NOMO-1 treated with dmso at 0.1 percent for 144 hours (cell line): Measurements from ENCODE around the gene SLC25A3.
"Not testable (repeated sequence)": the region's sequence is repeated elsewhere in the genome, so short reads cannot be mapped to it uniquely, and the experiment has no call there.

Experiments
- DNase-seq: peaks from one replicate; lab custom pipeline; 2025; ENCODE audit not compliant: unreplicated experiment; lab: John Stamatoyannopoulos, UW

Gene SLC25A3

DNA sequence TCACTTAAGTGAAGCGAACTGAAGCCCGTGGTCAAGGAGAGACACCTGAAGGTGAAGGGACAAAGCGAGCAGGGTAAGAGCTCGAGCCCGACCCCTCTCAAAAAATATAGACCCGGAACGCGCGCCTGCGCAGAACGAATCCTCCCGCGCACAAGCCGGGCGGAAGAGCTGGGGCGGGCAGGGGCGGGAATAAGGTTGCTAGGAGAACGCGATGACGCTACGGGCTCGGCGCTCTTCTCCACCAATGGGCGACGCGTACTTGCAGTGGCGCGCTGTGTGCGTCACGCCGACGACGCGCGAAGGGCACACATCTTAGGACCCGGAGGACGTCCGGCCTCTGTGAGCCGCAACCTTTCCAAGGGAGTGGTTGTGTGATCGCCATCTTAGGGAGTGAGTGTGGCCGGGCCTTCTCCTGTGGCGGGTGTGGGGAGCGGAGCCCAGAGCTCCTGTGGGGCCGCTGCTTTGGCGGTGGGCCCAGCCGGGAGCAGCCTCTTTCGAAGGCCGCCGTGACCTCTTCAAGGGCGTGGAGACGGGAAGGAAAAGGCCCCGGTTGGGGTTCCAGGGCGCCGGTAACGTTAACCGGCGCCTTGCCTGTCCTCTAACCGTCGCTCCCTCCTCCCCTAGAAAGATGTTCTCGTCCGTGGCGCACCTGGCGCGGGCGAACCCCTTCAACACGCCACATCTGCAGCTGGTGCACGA is at the start of gene SLC25A3:
SLC25A3 (plus strand) TSS at position 336 of the 699 bp plus-strand sequence; CDS start at position 629, 293 bp downstream.
- peak; percentile 90 for DNase-seq

DNA sequence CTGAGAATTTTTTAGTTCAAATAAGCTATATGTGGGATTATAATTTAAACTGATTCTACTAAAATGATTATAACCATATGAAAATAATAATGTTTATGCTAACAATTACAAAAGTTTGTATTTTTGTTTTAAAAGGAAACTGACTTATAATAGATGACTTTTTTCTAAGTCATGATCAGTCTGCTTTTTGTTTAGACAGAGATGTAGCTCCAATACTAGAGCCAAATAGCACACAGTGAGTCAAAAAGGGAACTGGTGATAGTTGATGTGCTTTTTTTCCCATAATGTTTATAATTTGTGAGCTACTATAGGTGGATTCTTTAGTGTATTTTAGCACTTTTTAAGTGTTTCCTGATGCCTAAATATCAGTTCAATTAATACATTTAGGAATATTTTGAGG is 49.8 kb upstream of the SLC25A3 start:
- DNase-seq: no peak

- no peak for DNase-seq
Measured at GRCh38 chr12:98544751-98545150, 48.7 kb upstream of the SLC25A3 start.

DNA sequence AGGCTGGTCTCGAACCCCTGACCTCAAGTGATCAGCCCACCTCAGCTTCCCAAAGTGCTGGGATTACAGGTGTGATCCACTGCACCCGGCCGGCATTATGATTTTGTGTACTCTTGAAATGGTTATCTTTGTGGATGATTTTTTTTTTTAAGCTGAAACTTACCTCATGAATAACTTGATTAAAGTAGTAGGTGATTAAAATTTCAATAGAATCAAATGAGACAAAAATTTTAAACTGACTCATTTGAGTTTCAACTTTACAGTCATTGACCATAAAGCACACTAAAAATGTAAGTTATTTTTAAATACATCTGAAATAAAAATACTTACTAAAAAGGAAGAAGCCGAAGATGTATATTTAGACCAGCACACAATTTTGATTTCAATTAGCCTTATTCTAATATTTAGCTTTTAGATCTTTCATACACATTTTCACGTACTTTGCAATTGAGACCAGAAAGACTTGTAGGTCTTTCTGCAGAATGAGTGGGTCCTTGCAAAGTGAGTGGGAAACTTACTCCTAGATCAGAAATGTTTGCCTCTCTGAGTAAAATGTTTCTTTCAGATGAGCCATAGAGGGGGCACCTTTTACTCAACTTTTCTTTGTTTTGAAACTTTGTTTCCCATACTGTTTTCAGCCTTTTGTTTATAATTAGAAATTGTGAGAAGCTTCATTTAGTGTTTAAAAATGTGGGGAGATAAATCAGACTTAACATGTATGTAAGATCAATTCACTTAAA is 43.9 kb upstream of the SLC25A3 start:
- DNase-seq: no peak

DNA sequence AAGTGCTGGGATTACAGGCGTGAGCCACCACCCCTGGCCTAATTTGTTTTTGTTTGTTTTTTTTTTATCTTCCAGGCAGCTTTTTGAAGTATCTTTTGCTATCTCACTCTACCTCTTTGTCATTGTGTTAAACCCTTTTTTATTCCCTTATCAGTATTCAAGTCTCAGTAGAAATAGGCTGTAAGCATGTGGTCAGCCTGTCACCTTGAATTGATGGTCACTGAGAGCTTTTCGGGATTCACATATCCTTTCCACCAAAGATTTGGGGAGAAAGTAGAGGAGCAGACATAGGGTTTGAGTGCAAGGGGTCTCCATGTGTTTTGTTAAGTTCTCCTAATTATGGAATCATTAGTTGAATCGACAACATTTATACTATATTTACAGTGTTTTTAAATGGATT is 41.7 kb upstream of the SLC25A3 start:
- DNase-seq: no peak

GRCh38 chr12:98558097-98558496 is 35.4 kb upstream of the SLC25A3 start:
- not testable (repeated sequence) for DNase-seq

- no peak for DNase-seq
Measured at GRCh38 chr12:98559666-98560065, 33.8 kb upstream of the SLC25A3 start.

DNA sequence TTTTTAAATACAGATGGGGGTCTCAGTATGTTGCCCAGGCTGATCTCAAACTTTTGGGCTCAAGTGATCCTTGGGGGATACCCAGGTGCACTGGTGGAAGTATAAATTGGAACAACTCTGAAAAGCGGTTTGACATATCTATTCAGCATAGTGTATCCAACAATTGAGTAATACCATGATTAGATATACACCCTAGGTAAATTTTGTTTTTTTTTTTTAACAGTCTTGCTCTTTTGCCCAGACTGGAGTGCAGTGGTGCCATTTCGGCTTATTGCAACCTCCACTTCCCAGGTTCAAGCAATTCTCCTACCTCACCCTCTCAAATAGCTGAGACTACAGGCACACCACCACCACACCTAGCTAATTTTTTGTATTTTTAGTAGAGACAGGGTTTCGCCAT is 31.6 kb upstream of the SLC25A3 start:
- DNase-seq: no peak

DNA sequence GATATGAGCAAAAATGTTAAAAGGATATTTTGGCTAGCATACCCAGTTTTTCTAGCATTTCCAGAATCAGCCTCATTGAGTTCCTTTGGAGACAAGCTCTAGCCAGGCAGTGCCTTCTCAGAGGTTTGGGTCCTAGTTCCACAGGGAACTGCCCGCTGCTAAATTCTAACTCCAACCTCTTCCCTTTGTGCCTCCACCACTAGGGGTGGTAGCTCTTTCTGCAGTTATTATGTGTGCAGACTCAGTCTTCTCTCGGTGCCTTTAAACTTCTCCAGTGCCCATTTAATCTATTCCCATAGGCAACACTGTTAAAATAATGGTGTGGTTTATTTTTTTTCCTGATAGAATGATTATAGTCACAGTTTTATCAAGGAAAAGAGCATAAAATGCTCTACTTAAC is 21.5 kb upstream of the SLC25A3 start:
- no peak for DNase-seq

- no peak for DNase-seq
Measured at GRCh38 chr12:98574110-98574509, 19.4 kb upstream of the SLC25A3 start.

DNA sequence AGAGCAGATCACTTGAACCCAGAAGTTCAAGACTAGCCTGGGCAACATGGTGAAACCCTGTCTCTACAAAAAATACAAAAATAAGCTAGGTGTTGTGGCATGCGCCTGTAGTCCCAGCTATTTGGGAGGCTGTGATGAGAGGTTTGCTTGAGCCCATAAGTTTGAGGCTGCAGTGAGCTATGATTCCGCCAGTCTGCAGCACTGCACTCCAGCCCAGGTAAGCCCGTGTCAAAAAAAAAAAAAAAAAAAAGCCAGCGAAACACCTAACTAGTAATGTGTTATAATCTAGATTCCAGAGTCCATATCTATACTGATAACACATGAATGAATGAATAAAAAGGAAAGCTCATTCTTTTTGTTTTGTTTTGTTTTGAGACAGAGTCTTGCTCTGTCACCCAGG is 18.5 kb upstream of the SLC25A3 start:
- no peak for DNase-seq

GRCh38 chr12:98576795-98577194 is 16.7 kb upstream of the SLC25A3 start:
- not testable (repeated sequence) for DNase-seq

DNA sequence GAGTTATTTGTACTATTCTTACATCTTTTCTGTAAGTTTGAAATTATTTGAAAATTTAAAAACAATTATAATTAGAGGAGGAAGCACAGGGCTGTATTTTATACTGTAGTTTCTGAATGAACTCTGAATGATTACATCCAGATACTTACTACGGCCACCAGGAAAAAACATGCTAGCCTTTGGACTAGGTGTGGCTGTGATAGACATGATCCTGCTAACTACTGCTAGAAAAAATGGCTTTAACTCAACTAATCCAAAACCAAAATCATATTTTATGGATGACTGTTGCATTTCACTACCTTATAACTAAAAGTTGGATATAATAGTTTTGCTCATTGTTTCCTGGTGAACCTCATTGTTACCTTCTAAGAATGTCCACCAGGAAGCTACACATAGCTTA is 15.1 kb upstream of the SLC25A3 start:
- DNase-seq: no peak

DNA sequence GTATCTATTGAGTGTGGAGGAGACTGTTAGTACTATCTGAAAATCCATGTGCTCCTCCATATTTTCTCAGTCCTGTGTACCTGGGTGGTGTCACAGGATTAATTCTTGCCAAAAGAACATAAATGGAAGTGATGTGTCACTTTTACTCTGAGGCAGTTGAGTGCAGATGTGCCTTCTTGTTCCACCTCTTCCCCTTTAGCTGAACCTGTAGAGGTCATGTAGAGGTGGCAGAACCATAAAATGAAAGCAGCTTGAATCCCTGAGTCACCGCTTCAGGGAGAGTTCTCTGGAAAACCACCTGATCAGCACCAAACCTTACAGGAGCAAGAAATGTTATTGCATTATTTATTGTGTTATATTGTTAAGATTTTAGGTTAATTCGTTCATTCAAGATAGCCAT is 14.7 kb upstream of the SLC25A3 start:
- no peak for DNase-seq

DNA sequence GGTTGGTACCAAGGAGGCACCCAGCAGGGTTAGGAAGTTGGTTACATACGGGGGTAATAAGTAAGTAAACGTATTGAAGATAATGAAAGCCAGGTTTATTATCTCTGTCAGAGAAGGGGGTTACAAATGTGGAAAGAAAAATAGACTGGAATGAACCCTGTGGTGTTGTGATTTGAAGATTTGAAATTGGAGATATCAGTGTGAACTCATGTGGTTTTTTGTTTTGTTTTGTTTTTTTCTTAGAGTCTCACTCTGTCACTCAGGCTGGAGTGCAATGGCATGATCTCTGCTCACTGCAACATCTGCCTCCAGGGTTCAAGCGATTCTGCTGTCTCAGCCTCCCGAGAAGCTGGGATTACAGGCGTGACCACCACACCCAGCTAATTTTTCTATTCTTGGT is 14.1 kb upstream of the SLC25A3 start:
- no peak for DNase-seq

DNA sequence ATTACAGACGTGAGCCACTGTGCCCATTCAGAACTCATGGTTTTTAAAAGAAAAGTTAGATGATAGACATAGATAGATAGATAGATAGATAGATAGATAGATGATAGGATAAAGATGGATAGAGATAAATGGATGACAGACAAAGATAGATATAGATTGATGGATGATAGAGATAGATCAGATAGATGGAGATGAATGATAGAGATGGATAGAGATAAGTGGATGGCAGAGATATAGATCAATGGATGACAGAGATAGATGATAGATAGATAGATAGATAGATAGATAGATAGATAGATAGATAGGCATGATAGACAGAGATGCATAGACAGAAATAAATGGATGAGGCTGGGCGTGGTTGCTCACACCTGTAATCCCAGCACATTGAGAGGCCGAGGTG is 13.7 kb upstream of the SLC25A3 start:
- DNase-seq: no peak

- DNase-seq: no peak
Measured at GRCh38 chr12:98580695-98581094, 12.8 kb upstream of the SLC25A3 start.

DNA sequence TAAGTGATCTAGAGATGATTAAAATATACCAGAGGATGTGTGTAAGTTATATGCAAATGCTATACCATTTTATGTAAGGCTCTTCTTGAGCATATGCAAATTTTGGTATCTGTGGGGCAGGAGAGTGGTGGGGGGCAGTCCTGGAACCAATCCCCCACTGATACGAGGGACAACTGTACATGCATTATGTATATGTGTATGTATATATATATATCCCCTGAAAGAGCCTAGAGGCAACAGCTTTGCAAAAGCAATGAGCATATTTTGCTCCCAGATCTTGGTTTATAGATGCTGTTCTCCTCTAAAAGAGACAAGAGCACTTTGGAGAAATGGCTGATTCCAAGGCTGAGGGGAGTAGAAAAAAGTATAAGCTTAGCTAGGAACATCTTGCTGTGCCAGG is 12.4 kb upstream of the SLC25A3 start:
- DNase-seq: no peak

DNA sequence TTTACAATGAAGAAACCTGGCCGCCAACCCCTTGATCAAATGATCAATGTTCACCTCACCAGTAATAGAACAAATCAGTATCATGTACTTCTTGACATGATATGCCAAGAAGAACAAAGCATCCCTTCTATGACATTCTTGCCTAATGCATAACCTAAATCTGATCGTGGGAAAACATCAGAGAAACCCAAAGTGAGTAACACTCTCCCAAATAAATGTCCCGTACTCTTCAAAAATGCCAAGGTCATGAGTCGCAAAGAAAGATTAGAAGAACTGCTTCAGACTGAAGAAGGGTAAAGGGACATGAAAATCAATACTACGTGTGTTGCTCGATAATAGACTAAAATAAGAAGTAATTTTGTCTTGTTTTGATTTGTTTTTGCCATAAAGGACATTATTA is 11.4 kb upstream of the SLC25A3 start:
- DNase-seq: no peak

DNA sequence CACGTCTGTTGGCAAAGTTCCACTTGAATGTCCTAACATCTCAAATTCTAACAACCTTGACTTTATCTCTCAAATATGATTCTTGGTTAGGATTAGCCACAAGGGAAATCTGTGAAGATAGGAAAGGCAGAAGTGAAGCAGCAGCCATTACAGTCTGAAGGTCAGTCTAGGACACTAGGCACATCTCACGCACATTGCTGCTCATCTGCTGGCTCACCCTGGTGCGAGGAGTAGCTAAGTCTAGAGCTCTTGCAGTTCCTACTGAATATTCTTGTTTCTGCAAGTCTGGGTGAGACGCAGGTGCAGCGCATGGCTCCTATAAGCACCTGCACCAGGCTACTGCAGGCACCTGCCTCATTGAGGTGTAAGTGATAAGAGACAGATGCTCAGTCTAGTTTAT is 6.4 kb upstream of the SLC25A3 start:
- no peak for DNase-seq

DNA sequence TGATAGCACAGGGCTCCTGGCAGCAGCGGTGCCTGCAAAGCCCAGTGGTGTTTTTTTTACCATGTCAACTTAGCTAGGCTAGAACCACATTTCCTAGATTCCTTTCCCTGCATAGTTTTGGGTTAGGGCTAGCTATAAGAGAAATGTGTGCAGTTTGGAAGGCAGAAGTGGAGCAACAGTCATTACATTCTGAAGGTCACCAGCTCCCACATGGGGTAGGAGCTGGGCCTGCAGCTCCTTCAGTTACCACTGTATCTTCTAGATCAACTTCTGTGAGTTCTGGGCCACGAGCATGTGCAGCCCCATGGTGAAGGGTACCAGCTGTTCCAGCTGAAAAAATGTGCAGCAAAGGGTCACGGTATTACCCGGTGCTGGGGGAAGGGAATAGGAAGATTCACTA is 2.3 kb upstream of the SLC25A3 start:
- DNase-seq: no peak

GRCh38 chr12:98592825-98593322 is 612 bp upstream of the SLC25A3 start:
- DNase-seq: peak; percentile 9
